GM10248 (cell line): ENCODE data around the gene PEAK3.

ENCODE experiments used
- CTCF ChIA-PET: fragments of 300-600 bp; sonication (Branson Sonifier 250); formaldehyde crosslinking; extraction: SDS; loops from one replicate; lab custom pipeline; 2021; ENCODE audit warnings: antibody characterized with exemption; lab: Yijun Ruan, JAX
- POLR2A ChIA-PET: fragments of 350-650 bp; sonication (Branson Sonifier 250); formaldehyde crosslinking; extraction: SDS; loops from one replicate; lab custom pipeline; 2020; ENCODE audit warnings: antibody characterized with exemption; lab: Yijun Ruan, JAX
- DNase-seq: peaks from one replicate; pipeline ENCODE4 v3.0.0; 2012; ENCODE audit errors: extremely low spot score
- CTCF ChIP-seq: IDR thresholded peaks from 2 replicates; pipeline ENCODE4 v1.5.1; 2012; ENCODE audit warnings: mild to moderate bottlenecking, low read depth; ENCODE audit errors: extremely low read depth, missing control alignments, control extremely low read depth

The PEAK3 gene

GRCh38 chr19:2328401-2329148, 46.6 kb upstream of the PEAK3 start, which contains the start of the genes LSM7 and SPPL2B:
TSS of gene LSM7 (minus strand) at chr19:2328586. CDS start at chr19:2328566, 20 bp downstream.
TSS of gene SPPL2B (plus strand) at chr19:2328684. CDS start at chr19:2328710, 26 bp downstream.
- peak; percentile 99 for DNase-seq
- no peak for TF ChIP-seq CTCF
- ChIA-PET CTCF (interaction anchor here (1.0 to 1.2 kb wide), 2 partner anchors 173 to 285 kb away, joined by 3 to 4 read pairs; no protein-coding TSS in a partner anchor), POLR2A (interaction anchor here (0.5 kb wide), 1 partner anchor 10 kb away, joined by 6 read pairs; no protein-coding TSS in a partner anchor)

DNA sequence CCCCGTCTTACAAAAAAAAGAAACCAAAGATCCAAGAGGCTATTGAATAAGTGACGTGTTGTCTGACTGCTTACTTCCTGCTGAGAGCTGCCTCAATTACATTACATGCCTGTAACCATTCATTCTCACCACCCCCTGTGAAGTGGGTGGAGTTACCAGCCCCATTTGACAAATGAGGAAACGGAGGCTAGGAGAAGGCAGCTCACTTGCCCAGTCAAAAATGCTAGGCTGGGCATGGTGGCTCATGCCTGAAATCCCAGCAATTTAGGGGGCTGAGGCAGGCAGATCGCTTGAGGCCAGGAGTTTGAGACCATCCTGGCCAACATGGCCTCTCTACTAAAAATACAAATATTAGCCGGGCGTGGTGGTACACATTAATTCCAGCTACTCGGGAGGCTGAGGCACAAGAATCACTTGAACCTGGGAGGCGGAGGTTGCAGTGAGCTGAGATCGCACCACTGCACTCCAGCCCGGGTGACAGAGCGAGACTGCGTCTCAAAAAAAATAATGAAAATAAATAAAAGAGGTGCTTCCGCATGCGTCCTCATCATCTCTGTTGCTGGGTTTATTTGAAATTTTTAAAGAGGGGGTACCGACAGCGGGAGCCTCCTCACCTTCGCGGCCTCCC, 45.9 kb upstream of the PEAK3 start:
- DNase-seq, result peak; percentile 82
- CTCF ChIA-PET, result interaction anchor here (1.0 to 1.4 kb wide), 3 partner anchors 12 to 286 kb away, joined by 3 to 4 read pairs (median 4); no protein-coding TSS in a partner anchor
- POLR2A ChIA-PET, result interaction anchor here (0.5 to 0.9 kb wide), 2 partner anchors 9 to 148 kb away, joined by 3 to 6 read pairs; partner anchors contain the start of gene GADD45B
- no peak for TF ChIP-seq CTCF

DNA sequence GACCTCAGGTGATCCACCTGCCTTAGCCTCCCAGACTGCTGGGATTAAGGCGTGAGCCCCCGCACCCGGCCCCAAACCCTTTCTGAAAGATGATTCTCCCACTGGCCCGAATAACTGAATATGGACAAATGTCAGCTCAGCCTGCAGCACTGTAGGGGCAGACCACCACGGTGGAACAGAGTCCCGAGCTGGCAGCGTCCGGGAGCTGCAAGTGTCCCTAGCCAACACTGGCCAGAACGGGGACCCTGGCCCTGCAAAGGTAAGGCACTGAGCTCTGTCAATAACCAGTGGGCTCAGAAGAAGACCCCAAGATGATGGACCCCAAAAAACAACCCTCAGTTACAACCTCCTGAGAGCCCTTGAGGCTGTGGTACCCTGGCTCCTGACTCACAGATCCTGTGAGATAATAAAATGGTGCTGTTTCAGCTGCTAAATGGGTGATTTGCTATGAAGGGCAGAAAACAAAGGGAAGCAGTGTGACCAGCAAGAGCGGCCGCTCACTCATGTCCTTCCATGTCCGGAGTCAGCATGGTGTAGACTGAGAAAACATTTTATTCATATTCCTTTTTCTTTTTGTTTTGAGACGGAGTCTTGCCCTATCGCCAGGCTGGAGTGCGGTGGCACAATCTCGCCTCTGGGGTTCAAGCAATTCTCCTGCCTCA, 44.9 kb upstream of the PEAK3 start:
- POLR2A ChIA-PET, result interaction anchor here (0.6 kb wide), 1 partner anchor 184 kb away, joined by 5 read pairs; no protein-coding TSS in a partner anchor
- no peak for DNase-seq
- no peak for TF ChIP-seq CTCF
- CTCF ChIA-PET, result interaction anchor here (0.7 to 1.9 kb wide), 7 partner anchors 11 to 287 kb away, joined by 3 to 6 read pairs (median 3); partner anchors contain the start of gene AP3D1

GRCh38 chr19:2325281-2326046, 43.5 kb upstream of the PEAK3 start:
- DNase-seq, result no peak
- ChIA-PET CTCF (interaction anchor here (1.0 to 1.9 kb wide), 4 partner anchors 14 to 174 kb away, joined by 3 to 6 read pairs (median 4); partner anchors contain the start of gene AP3D1), POLR2A (no interaction called here)
- no peak for TF ChIP-seq CTCF

DNA sequence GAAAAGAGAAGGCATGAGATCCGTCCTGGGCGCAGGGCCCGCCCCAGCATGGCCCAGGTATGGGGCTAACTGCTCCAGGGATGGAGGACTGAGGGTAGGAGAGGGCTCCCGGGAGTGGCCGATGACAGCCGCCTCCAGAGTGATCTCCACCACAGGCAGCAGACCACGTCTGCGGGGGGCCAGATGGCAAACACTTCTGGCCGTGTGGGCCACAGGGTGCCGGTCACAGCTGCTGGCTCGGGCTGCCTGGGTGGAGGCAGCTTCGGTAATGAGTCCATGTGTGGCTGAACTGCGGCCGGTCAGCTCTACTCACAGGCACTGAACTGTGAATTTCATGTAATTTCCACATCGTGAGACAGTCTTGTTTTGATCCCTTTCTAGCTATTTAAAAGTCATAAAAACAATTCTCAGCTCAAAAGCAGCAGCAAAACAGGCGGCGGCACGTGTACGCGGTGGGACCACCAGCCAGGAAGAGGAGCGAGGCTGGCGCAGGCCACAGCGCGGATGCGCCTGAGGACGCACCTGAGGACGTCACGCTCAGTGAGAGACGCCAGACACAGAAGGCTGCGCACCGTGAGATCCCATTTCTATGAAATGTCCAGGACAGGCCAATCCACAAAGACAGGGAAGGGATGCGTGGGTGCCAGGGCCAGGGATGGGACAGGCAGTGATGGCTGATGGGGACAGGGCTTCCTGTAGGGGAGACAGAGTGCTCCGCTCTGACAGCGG, 42.4 kb upstream of the PEAK3 start:
- ChIA-PET POLR2A (interaction anchor here (0.6 to 0.7 kb wide), 2 partner anchors 42 to 235 kb away, joined by 3 read pairs; partner anchors contain the start of gene PEAK3), CTCF (interaction anchor here (0.8 to 1.3 kb wide), 2 partner anchors 8 to 84 kb away, joined by 3 read pairs; no protein-coding TSS in a partner anchor)
- no peak for DNase-seq
- no peak for TF ChIP-seq CTCF
